Fibroblast of the aortic adventitia (primary cell): Measurements from ENCODE around the gene RAB3GAP2. TPM values are rescaled to one million over a fixed set of nuclear protein-coding genes. Genes with fewer than 3 reads are reported as not detected.

Experiments used
- DNase-seq: peaks from one replicate; pipeline ENCODE4 v3.0.0-alpha.2; 2010; ENCODE audit warnings: low read depth
- H3K4me3 ChIP-seq: 2 replicates; pipeline ENCODE4 v1.5.1; 2011; ENCODE audit warnings: low read depth, mild to moderate bottlenecking, control low read depth, low read length, moderate library complexity
- CTCF ChIP-seq: IDR thresholded peaks from 2 replicates; pipeline ENCODE4 v1.5.1; 2011; ENCODE audit warnings: mild to moderate bottlenecking, low read length, control low read depth, inconsistent platforms; ENCODE audit not compliant: insufficient read depth
- total RNA-seq: library from RNA; depleted of rRNA; stranded (reverse); fragments of >200 nt; gene quantifications from 2 replicates; pipeline ENCODE4 v1.2.3, GENCODE V29; 2012; ENCODE audit warnings: low replicate concordance

The RAB3GAP2 gene
- total RNA-seq, 1 donor, result 39.7 TPM

- H3K4me3 ChIP-seq, result no peak overlapping the region
- no peak for TF ChIP-seq CTCF
- no peak for DNase-seq
Measured at GRCh38 chr1:220290140-220290761, 18.0 kb upstream of the RAB3GAP2 start.

DNA sequence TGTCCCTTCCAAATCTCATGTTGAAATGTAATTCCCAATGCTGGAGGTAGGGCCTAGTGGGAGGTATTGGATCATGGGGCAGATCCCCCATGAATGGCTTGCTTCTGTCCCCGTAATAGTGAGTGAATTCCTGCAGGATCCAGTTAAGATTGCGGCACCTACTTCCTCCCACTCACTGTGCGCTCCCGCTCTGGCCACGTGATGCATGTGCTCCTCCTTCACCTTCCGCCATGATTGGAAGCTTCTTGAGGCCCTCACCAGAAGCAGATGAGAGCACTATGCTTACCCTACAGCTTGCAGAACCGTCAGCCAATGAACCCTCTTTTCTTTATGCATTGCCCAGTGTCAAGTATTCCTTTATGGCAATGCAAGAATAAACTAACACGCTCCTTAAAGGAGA lies 14.9 kb upstream of the RAB3GAP2 start:
- DNase-seq, result no peak
- no peak for TF ChIP-seq CTCF

DNA sequence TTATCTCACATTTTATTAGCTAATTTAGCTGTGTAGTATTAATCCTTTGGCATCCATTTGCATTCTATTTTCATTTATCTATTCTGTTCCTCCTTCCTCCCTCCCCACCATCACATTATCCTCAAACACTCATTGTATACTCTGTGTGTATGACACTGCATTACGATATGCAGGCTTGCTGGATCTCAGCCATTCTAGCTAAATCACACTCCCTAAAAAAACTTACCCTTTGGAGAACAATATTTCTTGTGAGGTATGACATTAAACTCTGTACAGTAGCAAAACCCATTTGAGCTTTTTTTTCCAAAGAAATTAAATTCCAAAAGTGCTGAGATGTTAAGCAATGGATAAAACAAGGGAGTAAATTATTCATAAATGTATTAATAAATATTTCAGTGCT lies 11.4 kb upstream of the RAB3GAP2 start:
- no peak for DNase-seq
- no peak overlapping the region for H3K4me3 ChIP-seq
- no peak for TF ChIP-seq CTCF

More for the DNA sequence above, 14.9 kb upstream of the RAB3GAP2 start:
- no peak overlapping the region for H3K4me3 ChIP-seq

DNA sequence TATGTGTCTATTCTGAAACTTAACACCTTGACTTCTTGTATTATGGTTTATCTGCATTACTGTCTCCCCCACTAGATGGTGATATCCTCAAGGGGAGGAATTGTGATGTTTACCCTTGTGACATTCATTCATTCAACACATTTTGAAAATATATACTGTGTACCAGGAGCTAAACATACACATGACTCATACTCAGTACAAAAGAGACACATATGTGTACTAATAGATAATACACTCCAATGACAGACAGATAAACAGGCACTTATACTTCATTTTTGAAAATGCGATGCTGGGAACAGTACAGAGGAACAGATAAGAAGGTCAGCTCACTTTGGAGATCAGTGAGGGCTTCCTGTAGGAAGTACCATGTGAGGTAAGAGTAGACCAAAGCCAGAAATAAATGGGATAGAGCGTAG lies 8.9 kb upstream of the RAB3GAP2 start:
- peak; percentile 64 for TF ChIP-seq CTCF

DNA sequence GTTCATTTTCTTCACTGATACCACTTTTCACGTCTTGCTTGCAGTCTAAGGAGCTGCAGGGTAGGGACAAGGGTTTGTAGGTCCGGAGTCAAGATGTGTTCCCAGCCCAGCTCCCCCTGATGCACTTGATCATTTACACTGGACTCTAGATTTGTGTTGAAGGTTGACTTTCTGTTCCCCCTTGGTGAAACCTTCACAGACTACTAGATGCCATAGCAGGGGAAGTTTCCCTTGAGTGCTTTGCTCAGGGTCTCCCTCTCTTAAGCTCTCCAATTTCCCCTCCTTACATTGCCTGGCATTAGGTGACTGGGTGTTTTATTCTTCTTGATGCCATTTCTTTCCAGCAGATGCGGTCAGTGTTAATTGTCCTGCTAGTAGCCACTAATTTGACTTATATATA lies 8.0 kb upstream of the RAB3GAP2 start:
- no peak for TF ChIP-seq CTCF

More for the DNA sequence above, 8.9 kb upstream of the RAB3GAP2 start:
- no peak overlapping the region for H3K4me3 ChIP-seq
- peak; percentile 45 for DNase-seq

DNA sequence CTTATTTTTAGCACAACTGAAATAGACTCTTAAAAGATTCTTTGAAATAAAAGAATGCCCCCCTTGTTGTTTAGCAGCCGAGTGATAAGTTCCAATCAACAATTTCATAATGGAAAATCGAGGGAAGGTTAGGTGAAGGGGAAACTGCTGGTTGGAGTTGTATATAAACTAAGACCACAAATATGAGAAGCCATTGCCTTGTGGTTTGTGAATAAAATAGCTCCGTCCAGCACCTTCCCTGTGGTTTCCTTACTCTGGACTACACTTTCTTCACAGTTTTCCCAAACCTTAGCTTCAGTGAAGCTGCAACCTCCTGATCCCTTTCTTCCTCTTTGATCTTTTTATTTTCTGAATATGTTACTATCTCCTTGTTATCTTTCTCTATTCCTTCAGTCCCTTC lies 6.7 kb upstream of the RAB3GAP2 start:
- no peak for DNase-seq
- no peak for TF ChIP-seq CTCF
- no peak overlapping the region for H3K4me3 ChIP-seq

More for the DNA sequence above, 8.0 kb upstream of the RAB3GAP2 start:
- no peak overlapping the region for H3K4me3 ChIP-seq
- no peak for DNase-seq

GRCh38 chr1:220275430-220275829 lies 3.2 kb upstream of the RAB3GAP2 start:
- no peak overlapping the region for H3K4me3 ChIP-seq
- no peak for TF ChIP-seq CTCF
- no peak for DNase-seq
